GM19452 (cell line): ENCODE data around the gene RPTOR.
A peak's percentile ranks its signal among the peaks of the same experiment; 100 is the strongest.

ENCODE experiments used
- ATAC-seq: cut with Tn5 transposase; IDR thresholded peaks from one replicate; pipeline ENCODE4 v1.9.1; 2021; ENCODE audit not compliant: unreplicated experiment

Gene RPTOR

DNA sequence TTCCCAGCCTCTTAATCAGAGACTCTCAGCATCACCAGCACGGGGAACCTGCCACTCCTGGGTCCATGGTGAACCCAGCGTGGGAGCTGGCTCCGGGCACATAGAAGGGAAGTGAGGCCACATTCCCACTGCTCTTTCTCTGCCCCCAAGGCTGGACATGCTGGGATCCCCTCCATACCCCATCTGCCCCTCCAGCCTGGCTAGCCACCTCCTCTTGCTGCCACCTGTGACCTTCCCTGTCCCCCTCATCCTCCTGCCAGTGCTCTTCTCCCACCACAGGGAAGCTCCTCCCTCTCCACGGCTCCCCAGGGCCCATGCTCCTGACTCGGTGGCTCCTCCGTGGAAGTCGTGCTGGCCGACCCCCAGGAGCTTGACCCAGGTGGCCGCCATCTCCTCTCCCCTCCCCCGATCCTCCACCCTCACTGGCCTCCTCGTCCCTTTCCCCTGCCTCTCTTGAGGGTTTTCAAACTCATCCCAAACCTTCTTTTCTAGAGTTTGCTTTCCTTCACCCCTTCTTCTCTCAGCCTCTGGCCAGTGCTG lies 307.9 kb downstream of the RPTOR start:
- ATAC-seq = no peak

DNA sequence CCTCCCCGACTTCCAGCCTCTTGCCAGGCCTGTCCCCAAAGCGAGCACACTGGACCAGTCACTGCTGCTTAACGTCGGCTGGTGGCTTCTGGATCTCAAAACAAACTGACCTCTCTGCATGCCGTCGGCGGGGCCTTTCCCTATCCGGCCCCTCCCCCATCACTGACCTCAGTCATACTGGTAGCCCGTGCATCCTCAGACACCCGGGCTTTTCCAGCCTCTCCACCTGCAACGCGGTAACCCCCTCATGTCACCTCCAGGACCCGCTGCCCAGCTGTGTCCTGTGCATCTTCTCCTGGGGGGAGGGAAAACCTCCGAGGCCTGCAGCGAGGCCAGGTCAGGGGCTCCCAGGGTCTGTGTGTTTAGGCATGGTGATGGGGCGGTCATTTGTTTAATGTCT lies 308.4 kb downstream of the RPTOR start:
- ATAC-seq = no peak

DNA sequence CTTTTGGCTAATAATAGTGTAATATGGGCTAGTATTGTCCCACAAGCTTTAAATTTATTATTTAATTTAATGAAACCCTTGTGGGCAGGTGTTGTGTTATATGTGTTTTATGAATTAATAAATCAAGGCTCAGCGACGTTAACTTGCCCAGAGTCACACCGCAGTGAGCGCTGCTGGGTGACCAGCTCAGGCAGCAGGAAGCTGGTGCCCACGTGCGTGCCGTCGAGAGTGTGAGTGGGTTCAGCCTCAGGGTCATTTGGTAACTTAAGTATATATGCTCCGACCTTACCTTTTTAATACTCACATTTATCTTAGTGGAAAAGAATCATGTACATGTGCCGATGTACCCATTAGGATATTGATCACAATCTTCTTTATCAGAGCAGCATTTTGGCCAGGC lies 309.6 kb downstream of the RPTOR start:
- ATAC-seq = no peak

DNA sequence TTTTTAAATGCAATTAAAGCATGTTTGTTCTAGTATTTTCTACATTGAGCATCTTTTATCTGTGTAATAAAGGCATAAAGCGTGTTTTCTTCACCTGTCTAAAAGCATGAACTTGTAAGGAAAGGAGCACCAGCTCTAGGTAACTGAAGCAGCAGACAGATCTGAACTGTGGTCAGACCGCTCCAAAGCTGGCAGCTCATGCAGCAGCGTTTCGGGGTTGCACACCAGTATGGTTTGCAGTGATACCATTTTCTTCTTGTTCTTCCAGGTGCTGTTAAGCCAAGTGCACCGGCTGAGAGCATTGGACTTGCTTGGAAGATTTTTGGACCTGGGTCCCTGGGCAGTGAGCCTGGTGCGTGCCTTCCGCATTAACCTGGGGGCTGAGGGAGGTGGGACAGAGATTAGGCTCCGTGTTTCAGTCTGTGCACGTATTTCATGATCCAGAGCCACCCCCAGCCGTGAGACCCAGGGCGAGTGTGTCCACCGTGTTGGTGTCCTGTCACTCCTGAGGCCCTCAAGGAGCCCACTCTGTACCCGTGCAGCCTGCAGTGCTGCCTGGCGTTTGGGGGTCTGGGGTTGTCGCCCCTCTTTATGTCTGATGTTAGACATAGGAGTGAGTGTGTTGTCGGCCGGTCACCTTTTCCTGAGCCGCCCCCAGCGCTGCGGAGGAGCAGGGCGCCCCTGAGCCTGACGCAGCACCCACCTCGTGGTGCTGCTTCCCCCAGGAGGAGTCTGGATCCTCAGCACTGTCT lies 310.7 kb downstream of the RPTOR start:
- ATAC-seq = no peak

DNA sequence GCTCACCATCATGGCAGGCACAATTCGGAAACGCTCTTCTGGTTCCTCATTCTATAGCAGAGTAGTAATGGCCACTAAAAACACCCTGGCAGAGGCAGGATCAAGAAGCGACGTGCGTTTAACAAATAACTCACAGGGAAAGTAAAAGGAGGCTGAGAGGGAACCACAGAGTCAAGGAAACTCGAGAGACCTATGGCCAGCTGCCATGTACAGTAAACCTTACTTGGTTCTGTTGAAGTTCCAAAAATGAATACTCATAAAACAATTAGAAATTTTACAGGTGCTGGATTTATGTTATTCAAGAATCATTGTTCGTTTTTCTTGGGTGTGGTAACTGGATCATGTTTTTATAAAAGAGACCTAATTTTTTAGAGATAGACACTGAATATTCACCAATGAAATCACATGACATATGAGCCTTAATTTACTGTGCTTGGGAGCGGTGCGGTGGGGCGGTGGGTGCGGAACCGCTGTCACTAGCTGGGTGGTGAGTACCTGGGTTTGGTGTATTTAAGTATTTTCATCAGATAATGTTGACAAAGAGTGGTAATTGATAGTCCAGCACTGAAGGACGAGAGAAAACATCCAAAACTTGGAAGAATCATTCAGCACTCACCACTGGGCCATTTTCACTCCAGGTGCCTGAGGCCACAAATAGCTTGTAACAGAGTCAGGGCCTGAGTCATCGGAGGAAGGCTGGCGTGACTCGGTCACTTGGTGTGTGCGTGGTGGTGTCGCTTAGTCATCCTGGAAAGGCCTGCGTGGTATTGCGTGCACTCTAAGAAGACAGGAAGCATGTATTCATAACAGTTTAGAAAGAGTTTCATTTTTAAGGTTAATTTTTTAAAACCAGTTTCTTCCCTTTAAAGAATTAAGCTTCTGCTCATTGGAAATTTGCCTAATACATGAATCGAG lies 311.6 kb downstream of the RPTOR start:
- ATAC-seq = peak; percentile 88

DNA sequence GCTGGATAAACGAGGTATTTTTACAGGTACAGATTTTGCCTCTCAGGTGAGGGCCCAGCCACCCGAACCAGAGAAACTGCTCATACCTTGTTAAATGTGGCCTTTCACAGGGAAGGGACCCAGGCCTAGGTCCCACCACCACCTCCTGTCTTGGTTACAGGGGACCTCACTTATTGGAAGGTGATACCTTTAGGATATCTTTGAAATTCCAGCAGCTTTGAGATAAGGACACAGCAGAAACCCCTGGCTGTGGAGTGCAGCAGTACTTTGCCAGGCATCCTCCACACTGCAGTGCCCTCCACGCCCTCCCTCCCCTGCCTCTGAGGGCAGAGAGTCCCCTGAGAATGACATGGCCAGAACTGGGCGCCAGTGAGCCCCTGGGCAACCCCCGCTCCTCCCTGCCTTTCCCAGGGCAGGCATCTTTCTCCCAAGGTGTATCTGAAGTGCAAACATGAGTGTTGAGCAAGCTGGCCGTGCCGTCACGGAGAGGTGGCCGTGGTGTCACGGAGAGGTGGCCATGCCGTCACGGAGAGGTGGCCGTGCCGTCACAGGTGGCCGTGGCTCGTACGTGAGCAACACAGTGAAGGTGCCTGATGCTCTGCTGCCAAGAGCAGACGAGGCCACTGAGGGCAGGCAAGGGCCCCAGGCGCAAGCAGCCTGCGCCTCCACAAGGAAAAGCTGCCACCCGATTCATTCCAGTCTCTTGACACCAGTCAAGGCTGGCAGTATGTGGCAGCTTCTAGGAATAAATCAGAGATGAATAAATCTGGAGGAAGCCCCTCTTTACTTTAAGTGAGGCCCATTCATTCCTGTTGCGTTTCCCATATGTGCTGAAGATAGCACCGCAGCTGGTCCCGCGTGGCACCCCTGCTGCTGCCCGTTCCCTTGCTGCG lies 312.5 kb downstream of the RPTOR start:
- ATAC-seq = no peak

DNA sequence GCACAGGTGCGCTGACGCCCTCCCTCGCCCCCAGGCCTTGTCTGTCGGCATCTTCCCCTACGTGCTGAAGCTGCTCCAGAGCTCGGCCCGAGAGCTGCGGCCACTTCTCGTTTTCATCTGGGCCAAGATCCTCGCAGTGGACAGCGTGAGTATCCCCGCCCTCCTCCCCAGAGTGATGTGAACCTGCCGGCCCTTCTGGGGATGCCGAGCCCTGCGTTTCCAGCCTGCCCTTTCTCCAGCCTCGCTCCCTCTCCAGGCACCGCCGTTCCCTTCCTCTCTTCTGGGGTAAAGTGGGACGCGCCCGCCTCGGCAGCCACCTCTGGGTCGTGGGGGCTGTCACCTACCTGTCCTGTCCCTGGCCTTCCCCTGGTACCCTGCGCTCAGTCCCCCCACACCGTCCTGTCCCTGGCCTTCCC lies 313.1 kb downstream of the RPTOR start:
- ATAC-seq = no peak

DNA sequence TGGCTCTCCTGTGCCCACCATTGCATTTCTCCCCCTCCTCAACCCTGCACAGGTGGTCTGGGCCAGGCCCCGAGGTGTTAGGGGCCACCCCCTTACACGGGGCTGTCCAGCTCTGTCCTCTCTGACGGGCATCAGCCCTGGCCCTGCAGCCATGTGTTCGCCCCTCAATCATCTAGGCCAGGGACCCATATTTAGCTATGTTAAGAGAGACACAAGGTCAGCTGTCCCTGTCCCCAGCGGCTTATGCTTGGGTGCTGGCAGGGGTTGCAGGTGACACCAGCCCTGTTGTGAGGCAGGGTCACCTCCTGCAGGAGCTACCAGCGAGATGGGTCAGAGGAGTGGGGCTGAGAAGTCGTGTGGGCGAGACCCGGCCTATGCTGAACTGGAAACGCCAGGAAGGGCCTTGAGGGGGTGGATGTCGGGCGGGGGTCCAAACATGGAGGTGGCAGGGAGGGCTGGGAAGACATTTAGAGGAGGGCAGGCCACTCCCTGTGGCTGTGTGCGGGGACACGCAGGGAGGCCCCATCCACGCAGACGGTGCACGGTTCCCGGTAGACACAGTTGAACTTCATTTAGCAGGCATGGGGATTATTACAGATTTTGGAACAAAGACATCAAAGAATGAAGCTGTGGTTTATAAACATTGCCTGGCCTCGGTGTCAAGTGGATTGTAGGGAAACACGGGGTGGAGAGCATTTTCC lies 313.8 kb downstream of the RPTOR start:
- ATAC-seq = no peak

DNA sequence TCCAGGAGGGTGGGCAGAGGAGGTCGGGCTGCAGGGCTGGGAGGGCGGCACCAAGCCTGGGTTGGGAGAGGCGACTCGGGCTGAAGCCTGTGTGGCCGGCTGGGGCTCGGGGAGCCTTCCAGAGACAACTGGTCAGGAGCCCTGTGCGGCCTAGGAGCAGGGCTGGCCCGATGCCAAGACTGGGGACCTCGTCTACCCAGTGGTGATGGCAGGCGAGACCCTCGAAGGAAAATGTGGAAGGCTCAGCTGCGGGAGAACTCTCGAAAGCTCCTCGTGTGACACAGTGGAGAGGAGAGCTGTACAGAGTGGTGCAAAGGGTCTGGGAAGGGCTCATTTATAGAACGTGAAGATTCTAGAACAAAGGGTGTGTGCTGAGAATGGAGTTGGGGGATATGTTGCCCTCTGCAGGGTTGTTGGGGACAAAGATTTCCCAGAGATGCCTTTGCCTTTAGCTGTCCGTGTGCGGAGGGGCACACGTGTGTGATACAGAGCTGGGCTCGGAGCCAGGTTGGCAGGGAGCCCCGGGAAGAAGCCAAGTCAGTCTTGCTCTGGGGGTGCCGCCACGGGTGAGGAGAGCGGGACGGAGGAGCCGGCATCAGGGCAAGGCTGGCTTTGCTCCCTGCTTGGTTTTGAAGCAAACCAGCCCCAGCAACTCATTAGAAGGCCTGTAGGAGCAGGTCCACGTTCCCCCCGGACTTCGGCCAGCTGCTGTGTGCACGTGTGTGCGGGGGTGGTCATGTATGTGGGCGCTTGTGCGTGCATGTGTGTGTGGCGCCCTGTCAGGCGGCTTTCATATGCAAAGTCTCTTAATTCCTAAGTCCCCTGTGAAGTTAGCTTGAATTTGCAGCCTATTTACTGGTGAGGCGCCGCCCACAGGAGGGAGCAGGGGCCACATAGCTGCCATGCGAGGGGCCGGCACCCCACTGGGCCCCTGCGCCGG lies 314.6 kb downstream of the RPTOR start:
- ATAC-seq = no peak

DNA sequence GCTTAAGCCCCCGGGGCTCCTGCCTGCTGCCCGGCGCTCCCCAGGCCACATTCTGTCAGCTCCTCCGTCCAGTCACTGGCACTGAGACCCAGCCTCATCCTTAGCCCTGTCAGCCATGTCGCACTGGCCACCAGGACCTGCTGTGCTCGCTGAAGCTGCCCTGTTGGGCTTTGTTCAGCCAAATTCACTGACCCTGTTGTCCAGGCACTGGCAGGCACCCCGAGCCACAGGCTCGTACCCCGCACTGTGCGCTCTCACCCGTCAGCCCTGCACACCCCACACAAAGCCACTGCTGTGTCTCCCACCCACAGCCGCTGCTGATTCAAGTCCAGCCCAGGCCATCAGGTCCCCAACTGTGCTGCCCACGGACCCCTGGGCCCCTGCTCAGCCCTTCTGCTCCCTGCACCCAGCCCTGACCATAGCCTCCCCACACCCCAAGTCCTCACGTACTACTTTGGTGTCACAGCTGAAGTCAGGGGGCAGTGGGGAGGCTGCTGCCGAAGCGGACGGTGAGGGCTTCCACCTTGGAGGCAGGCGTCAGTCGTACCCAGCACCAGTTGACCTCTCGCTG lies 315.5 kb downstream of the RPTOR start:
- ATAC-seq = no peak

DNA sequence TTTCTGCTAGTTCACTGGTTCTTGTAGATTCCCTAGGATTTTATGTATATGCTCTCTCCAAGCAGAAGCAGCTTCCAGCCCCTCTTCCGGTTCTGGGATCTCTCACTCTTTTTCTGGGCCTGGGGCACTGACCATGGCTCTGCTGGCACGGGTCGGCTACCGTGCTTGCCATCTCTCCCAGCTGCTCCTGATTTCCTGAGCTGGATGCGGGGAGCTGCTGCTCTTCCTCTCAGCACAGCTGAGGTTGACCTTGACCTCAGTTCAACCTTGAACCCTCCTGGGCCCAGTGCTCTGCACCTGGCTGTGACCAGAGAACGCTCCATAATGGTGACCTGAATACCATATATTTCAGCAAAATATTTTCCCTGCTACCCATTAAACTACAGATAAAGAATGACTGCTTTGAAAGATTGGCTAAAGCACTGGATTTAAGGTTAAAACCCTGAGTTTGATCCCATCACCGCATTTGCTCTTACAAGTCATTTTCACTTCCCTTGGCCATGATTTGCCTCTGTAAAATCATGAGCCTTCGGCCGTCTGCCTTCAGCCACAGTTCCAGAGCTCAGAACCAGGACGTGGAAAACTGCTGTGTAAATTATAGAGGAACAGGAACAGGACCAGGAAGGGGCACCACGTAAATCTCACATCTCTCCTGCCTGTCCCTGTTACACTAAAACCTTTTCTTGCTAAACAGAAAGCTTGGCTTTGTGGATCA lies 316.2 kb downstream of the RPTOR start:
- ATAC-seq = no peak

DNA sequence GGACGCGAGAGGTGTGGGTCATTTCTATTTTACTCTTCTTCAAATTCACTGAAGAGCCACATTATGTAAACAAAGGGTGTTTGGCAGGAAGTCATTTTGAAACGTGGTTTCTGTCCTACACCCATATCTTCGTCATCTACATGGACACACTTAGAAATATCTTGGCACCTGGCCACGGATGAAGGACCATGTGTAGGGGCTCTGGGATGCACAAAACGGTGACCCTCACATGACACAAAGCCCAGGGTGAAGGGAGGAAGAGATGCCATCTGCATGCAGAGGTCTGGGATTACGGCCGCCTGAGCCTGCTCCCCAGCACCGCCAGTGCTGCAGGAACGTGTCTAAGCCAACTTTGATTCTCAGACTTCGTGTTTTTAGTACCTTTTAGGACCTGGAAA lies 316.8 kb downstream of the RPTOR start:
- ATAC-seq = no peak

DNA sequence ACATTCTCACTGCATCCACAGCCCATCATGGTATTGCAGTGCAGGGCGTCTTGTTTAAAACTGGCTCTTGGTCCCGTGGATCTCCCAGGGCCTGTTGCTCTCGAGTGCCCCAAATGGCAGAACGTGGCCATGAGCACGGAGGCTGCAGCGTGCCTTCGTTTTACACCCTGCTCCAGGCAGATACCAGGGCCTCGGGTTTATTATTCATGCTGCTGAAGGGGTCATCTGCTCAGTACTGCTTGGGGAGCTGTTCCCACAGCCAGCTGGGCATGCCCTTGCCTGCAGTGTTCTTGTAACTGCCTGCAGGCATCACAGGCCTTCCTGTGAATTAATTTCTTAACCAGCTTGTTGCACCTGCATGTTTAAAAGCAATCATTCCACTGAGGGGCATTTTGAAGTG lies 317.3 kb downstream of the RPTOR start:
- no peak for ATAC-seq

DNA sequence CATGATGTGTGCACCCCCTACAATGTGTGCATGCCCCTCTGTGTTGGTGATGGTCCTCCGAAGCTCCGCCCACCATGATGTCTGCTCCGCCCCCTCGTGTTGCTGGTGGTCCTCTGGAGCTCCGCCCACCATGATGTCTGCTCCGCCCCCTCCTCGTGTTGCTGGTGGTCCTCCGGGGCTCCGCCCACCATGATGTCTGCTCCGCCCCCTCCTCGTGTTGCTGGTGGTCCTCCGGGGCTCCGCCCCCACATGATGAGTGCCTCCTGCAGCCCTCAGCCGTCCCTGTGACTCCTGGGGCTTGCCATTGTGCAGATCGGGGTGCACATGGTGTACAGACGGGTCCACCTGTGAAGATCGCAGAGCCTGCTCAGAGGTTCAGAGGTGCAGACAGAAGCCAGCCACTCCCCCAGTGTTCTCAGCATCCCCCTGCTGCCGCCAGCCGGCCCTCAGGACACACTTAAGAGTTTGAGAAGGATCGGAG lies 317.9 kb downstream of the RPTOR start:
- no peak for ATAC-seq

DNA sequence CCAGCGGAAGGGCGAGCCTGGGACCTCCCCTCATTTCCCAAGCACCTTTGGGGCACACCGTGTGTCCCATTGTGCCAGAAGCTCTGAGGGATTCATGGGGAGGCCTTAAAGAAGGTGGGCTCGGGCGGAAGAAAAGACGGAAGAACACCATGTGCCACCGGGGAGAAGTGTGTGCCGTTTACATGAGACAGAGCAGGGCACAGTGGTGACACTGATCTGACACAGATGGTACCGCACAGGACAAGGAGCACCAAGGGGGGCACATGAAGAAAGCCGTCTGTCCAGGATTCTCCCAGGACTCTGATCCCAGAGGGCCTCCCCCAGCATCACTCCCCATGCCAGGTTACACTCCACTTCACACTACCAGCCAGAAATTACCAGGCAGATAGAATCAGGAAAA lies 318.3 kb downstream of the RPTOR start:
- ATAC-seq = no peak

DNA sequence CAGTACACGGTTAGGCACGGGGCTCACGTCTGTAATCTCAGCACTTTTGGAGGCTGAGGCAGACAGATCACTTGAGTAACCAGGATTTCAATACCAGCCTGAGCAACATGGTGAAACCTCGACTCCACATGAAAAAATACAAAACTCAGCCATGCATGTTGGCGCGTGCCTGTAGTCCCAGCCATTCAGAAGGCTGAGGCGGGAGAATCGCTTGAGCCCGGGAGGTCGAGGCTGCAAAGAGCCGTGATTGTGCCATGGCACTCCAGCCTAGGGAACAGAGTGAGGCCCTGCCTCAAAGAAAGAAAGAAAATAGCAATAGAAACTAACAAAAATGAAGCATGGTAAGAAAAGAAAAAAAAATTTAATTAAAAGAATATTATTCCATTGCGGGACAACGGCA lies 319.0 kb downstream of the RPTOR start:
- no peak for ATAC-seq

DNA sequence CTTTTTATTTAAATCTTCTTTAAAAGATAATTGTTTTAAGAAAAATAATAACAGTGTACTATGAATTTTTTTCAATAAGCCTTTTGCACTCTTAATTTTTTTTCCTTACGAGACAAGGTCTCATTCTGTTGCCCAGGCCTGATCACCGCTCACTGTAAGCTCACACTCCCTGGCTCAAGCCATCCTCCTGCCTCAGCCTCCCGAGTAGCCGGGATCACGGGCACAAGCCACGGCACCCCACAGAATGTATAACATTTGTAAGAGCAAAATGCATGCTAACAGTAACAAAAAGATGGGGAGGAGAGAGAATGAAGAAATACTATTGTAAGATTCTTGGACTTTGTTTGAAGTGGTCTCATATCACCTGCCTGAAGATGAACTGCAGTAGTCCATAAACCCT lies 320.1 kb downstream of the RPTOR start:
- ATAC-seq = no peak
